ENCODE data around the gene SLC25A29.
"Not testable (repeated sequence)": the region's sequence is repeated elsewhere in the genome, so short reads cannot be mapped to it uniquely, and the experiment has no call there.

Gene SLC25A29

GRCh38 chr14:100292776-100293461 lies 13.3 kb downstream of the SLC25A29 start:
- no peak for DNase-seq

DNA sequence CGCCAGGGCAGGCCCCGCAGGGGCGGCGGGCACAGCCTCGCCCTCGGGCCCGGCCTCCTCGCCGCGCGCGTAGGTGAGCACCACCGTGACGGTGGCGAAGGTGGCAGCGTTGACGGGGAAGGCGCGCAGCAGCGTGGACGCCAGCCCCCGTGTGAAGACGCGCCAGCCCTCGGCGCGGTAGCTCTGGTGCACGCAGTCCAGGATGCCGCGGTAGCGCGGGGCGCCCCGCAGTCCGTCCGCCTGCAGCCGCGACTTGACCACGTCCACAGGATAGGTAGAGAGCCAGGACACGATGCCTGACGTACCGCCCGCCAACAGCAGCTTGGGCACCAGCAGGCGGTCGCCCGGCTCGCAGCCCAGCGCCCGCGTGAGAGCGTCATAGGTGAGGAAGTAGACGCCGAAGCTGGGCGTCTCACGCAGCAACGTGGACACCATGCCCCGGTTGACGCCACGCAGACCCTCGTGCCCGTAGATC lies 13.9 kb downstream of the SLC25A29 start:
- DNase-seq: no peak

DNA sequence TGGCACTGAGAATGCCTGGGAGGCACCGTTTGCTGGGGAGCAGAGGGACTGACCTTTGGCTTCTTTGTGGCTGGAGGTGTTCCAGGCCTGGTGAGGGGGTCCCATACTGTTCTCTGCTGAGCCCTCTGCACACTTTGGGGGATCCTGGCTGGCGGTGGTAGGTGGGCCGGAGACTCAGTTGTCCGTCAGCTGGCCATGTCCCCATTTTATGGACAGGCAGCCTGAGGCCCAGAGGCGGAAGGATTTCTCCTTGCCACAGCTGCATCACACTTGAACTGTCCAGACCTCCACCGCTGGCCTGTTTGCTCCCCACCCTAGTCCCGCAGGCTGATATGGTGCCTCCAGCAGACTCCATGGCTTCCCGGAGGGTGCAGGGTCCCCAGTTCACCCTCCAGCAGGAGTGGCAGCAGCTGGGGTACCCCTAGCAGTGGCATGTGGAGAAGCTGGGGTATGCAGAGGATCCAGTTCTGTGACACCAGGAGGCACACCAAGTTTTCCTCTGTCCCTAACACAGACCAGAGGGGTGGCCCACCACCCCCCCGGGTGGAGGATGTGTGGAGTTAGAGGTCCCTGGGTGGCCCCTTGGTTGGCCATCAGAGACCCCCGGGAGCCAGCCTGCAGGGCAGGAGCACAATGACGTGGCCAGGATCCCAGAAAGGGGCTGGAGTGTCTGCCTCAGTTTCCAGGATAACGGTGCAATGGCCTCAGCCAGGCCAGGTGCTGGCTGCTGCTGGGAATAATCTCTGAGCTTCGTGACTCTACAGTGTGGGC lies 14.8 kb downstream of the SLC25A29 start:
- no peak for DNase-seq

DNA sequence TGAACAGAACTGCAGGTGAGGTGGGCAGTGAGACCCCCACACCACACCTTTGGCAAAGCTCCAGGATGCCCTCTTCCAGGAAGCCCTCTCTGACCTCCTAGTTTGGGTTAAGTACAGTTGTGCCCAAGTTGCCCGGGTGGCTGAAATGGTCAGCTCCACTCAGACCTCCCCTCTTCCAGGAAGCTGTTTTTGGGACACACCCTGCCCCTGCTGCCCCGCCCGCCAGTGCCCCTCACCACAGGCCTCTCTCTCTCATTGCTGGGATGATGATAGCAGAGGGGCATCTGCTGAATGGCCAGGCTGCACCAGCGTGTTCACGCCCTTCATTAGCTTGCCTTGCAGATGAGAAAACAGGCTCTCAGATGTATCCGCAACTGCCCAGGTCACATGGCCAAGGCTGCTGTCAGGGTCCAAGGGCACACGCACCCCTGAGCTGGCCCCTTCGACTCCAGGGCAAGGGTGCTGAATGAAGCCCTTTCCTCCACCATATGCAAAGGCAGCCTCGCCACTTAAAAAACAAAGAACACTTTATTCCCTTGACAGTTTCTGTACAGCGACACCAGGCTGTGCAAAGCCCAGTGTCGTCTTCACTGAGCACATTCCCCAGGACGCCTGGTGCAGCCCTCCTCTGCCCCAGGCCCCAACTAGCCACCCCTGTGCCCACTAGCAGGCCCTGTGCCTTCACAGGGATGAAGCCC lies 15.5 kb downstream of the SLC25A29 start:
- no peak for DNase-seq

GRCh38 chr14:100289916-100290606 lies 16.2 kb downstream of the SLC25A29 start:
- DNase-seq: no peak

DNA sequence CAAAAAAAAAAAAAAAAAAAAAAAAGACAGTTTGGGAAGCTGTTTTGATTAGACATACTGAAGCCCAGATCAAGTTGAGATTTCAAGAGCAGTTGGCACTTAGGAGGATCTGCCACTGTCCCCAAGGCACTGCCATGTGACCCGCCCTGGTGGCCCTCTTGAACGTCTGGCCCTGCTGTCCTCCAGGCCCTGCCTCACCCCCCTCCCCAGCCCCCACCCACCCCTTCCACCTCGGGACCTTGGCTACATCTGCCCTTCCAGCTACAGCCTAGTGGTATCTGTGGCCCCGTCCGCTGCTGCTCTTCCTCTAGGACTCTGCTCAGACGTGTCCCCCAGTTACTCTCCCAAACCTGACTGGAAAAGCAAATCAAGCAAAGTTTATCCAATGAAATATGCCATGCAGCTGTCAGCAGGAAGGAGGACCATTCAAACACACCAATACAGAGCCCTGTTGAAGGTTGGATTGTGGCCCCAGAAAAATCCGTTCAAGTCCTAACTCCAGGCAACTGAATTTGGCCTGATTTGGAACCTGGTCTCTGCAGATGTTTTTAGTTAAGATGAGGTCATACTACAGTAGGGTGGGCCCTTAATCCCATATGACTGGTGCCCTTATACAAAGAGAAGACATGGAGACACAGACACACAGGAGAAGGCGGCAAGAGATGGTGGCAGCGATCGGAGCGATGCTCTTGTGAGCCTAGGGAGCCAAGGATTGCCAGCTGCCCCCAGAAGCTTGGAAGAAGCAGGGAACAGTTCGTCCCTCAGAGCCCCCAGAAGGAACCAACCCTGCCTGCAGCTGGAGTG lies 17.7 kb downstream of the SLC25A29 start:
- no peak for DNase-seq

GRCh38 chr14:100287998-100288295 lies 18.3 kb downstream of the SLC25A29 start:
- not testable (repeated sequence) for DNase-seq

- no peak for DNase-seq
Measured at GRCh38 chr14:100287202-100287997, 18.8 kb downstream of the SLC25A29 start.

DNA sequence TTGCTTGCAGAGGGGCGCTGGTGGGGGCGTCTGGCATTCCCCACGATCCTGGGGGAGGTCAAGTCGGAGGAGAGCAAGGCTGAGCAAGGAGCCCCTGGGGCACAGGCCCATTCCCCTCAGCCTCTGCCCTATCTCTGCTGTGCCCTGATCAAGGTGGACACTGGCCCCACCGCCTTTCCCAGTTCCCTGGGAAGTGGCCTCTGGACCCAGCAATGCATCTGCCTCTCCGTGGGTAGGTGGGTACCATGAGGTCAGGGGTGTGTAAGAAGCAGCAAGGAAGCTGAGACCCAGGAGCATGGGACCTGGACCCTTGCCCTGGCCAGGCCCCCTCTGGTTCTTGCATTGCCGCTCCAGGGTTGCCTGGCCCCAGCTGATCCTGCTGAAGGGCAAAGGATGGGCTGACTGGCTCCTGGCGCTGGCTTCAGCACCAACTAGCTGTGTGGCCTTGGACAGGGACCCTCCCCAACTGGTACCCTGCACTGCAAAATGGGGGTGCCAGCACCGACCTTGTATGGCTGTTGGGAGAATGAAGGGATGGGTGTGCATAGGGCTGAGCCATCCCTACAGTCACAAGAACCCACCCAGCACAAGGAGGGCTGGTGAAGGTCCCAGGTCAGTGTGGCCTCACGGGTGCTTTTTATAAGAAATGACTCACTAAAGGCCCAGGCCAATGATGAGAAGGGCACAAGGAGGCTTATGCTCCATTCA lies 19.6 kb downstream of the SLC25A29 start:
- no peak for DNase-seq

GRCh38 chr14:100285913-100286400 lies 20.3 kb downstream of the SLC25A29 start:
- DNase-seq: no peak

GRCh38 chr14:100285021-100285912 lies 21.0 kb downstream of the SLC25A29 start:
- peak; percentile 68 for DNase-seq

GRCh38 chr14:100283984-100284881 lies 22.0 kb downstream of the SLC25A29 start:
- no peak for DNase-seq

GRCh38 chr14:100283436-100283835 lies 22.8 kb downstream of the SLC25A29 start:
- not testable (repeated sequence) for DNase-seq

GRCh38 chr14:100282766-100283419 lies 23.4 kb downstream of the SLC25A29 start:
- no peak for DNase-seq

DNA sequence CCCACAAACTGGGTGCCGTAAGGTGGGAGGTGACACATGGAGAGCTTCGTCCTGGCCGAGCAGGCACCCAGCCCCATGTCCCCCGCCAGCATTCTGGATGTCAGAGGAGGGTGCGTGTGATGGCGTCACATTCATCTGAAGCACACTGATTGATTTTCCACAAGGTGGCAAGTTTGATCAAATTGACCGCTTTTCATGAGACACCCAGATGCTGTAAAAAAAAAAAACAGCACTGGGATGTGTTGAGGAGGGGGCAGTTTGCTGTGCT lies 24.2 kb downstream of the SLC25A29 start:
- no peak for DNase-seq

GRCh38 chr14:100281286-100282082 lies 24.8 kb downstream of the SLC25A29 start:
- no peak for DNase-seq

DNA sequence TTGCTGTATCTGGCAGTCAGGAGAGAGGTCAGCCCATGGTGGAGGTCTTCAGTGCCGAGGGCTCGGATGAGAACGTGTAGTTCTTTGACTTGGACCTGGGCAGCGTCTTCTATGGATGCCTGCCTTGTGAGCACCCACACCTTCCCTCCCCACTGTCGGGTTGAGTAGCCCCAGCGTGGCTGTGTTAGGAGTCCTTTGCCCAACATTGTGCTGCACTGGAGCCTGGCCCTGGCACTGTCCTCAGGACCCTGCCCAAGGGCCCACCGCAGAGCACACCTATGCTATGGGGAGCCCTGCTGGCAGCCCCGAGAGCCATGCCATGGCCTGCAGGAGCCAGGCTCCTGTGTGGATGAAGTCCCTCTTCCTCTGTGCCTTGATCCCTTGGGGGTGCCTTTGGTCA lies 26.7 kb downstream of the SLC25A29 start:
- DNase-seq: no peak

Measured in activated CD4-positive, alpha-beta T cell treated with anti-CD3 and anti-CD28 coated beads for 1 hour (primary cell).